Measurements from ENCODE around the gene MACROD2. TPM values are rescaled to one million over a fixed set of nuclear protein-coding genes. Genes with fewer than 3 reads are reported as not detected.

Gene MACROD2
- total RNA-seq, 3 donors from 2014 or later: 3.2 to 7.6 (median 6.4) TPM

DNA sequence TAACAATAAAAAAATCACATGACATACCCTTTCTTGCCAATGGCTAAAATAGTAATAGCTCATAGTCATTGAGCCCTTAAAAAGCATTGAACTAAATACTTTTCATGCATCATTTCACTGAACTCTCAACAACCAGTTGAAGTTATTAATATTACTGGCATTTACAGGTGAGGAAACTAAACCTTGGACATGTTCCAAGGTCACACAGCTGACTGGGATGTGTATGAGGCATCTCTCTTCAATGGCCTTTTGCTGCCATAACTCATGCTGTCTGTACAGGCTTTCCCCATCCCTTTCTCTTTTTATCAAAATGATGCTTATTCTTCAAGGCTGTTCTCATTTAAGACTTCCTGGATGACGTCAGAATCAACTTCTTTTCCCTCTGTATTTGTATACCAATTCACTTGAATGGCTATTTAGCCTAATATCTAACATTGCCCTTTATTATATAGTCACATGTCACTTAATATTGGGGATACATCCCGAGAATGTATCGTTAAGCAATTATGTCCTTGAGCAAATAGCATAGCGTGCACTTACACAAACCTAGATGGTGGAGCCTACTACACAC lies 2101.5 kb downstream of the MACROD2 start:
- Histone ChIP-seq H3K36me3 (ENCODE audit: low read depth) (no peaks in the 10 kb centered on the region), H3K9me3 (no peaks in the 10 kb centered on the region), H3K4me1 (ENCODE audit: low read depth) (no peaks in the 10 kb centered on the region), H3K4me3 (no peak overlapping the region)
- intact Hi-C loops (cut with DNase I, micrococcal nuclease): no loop called here
- ATAC-seq (no peak), DNase-seq (no peak)
- TF ChIP-seq, protein P1, sequence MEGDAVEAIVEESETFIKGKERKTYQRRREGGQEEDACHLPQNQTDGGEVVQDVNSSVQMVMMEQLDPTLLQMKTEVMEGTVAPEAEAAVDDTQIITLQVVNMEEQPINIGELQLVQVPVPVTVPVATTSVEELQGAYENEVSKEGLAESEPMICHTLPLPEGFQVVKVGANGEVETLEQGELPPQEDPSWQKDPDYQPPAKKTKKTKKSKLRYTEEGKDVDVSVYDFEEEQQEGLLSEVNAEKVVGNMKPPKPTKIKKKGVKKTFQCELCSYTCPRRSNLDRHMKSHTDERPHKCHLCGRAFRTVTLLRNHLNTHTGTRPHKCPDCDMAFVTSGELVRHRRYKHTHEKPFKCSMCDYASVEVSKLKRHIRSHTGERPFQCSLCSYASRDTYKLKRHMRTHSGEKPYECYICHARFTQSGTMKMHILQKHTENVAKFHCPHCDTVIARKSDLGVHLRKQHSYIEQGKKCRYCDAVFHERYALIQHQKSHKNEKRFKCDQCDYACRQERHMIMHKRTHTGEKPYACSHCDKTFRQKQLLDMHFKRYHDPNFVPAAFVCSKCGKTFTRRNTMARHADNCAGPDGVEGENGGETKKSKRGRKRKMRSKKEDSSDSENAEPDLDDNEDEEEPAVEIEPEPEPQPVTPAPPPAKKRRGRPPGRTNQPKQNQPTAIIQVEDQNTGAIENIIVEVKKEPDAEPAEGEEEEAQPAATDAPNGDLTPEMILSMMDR (IDR thresholded peaks at IDR 0.05): no peak

DNA sequence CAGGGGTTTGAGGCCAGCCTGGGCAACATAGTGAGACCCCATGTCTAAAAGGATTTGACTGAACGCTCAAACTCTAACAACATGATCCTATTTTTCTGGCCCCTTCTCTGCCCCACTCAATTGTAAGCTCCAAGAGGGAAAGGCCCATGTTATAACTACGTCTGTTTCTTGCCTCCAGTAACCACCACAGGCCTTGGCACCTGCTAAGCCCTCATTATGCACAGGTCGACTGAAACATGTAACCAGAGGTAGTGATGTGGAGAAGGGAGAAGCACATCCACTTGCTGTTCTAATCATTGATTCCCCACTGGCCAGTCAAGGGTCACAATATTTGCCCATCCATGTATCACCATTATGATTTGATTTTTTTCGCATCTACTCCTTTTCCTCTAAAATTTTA lies 2102.5 kb downstream of the MACROD2 start:
- no peak for ATAC-seq
- DNase-seq: no peak
- H3K4me3 ChIP-seq: no peak overlapping the region
- TF ChIP-seq, protein P1 (IDR thresholded peaks at IDR 0.05): no peak
- no peaks in the 10 kb centered on the region for H3K4me1 ChIP-seq (ENCODE audit: low read depth)
- no peaks in the 10 kb centered on the region for H3K9me3 ChIP-seq
- H3K36me3 ChIP-seq (ENCODE audit: low read depth): no peaks in the 10 kb centered on the region
- intact Hi-C loops (cut with DNase I, micrococcal nuclease): no loop called here

DNA sequence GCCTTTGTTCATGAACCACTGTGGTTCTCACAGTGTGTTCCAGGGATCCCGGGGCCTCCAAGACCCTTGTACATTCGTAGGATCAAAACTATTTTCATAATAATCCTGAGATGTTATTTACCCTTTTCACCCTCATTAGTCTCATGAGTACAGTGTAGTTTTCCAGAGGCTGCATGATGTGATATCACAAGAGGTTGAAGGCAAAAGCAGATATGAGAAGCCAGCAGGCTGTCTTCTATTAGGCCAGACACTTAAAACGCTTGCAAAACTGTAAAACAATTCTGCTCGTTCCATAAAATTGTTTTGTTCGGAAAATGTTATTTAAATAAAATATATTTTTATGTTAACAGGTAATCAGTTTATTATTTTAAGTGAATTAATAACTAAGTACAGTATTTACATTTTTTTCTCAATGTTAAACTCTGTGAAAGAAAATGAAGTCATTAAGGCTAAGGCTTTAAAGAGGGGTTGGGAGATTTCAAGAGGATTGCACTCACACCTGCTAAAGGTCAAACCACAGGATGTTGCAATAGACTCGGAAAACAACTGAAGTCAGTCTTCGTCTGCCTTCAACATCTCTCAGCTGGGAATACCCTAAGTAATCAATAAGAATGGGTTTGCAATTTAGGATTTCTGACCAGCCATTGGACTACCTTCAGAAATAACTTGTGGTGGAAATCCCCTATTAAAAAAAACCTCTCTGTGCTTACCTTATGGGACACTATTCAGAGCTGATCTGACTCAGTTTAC lies 2103.7 kb downstream of the MACROD2 start:
- no peaks in the 10 kb centered on the region for H3K36me3 ChIP-seq (ENCODE audit: low read depth)
- H3K9me3 ChIP-seq: no peaks in the 10 kb centered on the region
- DNase-seq (no peak), ATAC-seq (no peak)
- intact Hi-C loops (cut with DNase I, micrococcal nuclease): no loop called here
- TF ChIP-seq, protein P1 (IDR thresholded peaks at IDR 0.05): no peak
- H3K4me1 ChIP-seq (ENCODE audit: low read depth): no peaks in the 10 kb centered on the region
- no peak overlapping the region for H3K4me3 ChIP-seq

DNA sequence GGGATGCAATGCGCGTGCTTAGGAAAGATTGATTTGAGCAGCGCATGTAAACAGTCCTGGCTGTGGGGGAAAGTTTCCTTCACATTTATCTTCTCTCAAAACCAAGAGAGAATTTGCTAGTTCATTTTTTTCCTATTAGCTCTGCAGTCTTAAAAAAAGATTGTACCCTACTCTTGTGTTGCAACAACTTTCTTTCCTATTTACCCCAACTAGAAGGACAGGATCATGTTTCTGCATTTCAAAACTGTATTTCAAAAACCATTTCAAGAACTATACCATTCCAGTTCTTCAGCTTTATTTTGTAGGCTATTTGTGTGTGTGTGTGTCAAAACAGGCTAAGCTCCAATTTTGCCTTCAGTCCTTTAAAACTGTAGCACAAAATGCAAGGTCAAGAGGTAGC lies 2104.8 kb downstream of the MACROD2 start:
- intact Hi-C loops (cut with DNase I, micrococcal nuclease): no loop called here

DNA sequence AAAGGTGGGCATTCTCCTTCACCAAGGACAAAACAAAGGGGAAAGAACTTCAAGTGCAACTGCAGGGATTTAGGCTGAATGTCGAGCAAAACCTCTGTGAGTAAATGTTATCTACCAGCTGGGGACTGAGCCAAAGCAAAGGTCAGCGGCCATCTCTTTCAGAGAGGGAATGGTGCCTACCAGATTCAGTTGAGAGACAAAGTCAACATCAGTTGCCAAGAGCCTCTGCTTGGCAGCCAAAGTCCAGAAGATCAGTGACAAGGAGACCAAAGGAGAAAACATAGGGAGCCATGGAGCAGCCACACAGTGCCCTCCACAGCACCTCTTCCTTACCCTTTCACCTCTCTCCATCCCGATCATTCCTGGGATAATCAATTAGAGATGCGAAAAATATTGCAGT lies 2105.5 kb downstream of the MACROD2 start:
- ATAC-seq (no peak), DNase-seq (no peak)
- Histone ChIP-seq H3K4me1 (ENCODE audit: low read depth) (no peaks in the 10 kb centered on the region), H3K9me3 (no peaks in the 10 kb centered on the region), H3K36me3 (ENCODE audit: low read depth) (no peaks in the 10 kb centered on the region), H3K4me3 (no peak overlapping the region)
- intact Hi-C loops (cut with DNase I, micrococcal nuclease): no loop called here
- TF ChIP-seq, protein P1 (IDR thresholded peaks at IDR 0.05): no peak

More for the DNA sequence above, 2104.8 kb downstream of the MACROD2 start:
- ATAC-seq: no peak
- Histone ChIP-seq H3K4me3 (no peak overlapping the region), H3K36me3 (ENCODE audit: low read depth) (no peaks in the 10 kb centered on the region), H3K4me1 (ENCODE audit: low read depth) (no peaks in the 10 kb centered on the region), H3K9me3 (no peaks in the 10 kb centered on the region)
- no peak for DNase-seq
- TF ChIP-seq, protein P1 (IDR thresholded peaks at IDR 0.05): no peak

Other genes with a start within 250 kb of the MACROD2 start
- 10 to 100 TPM; 10.0 to 16.2 (median 10.9) TPM for gene ESF1, start 210.6 kb upstream of the MACROD2 start, total RNA-seq
- gene NDUFAF5, start 210.5 kb upstream of the MACROD2 start, total RNA-seq: 10 to 100 TPM; 27.4 to 41.5 (median 40.6) TPM
- not detected for gene SEL1L2, start 4.9 kb upstream of the MACROD2 start, total RNA-seq